ENCODE results near the gene GPR18.

Gene GPR18, protein sequence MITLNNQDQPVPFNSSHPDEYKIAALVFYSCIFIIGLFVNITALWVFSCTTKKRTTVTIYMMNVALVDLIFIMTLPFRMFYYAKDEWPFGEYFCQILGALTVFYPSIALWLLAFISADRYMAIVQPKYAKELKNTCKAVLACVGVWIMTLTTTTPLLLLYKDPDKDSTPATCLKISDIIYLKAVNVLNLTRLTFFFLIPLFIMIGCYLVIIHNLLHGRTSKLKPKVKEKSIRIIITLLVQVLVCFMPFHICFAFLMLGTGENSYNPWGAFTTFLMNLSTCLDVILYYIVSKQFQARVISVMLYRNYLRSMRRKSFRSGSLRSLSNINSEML

GRCh38 chr13:99258210-99258860, at the start of gene GPR18:
Gene GPR18, minus strand, starts transcription at chr13:99258379. Its CDS starts 2,507 bp downstream, at chr13:99255872.
- FAIRE-seq: no peak
- DNase-seq (ENCODE audit: low spot score): no peak

DNA sequence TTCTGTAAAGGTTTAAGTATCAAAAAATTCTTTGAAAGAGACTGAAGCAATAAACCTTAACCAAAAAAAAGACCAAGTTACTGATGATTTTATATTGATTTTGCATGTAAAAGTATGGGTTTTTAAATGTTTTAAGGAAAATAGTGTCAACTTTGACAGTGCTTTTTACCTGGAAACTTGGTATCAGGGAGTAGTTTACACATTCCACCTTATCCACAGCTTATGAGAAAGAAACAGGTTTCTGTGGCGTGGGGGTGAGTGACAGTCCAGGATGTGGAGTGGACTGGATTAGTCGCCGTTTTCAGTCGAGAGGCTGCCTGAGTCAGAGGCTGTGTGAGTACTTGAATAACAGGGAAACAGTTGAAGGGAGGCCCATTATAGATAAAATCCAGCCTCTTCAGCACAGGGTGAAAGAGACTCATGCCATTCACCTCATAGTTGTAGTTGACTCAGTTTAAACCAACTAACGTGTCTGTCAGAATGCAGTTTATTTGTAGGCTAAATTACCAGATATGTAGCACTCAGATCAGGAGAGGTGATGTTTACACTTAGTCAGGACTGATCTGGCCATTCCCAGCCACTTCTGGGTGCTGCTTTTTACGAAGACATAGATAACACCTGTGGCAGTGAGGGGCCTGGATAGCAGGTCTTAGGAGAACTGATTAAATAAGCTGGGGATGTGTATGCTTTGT, 49.6 kb upstream of the GPR18 start:
- FAIRE-seq: no peak
- DNase-seq (ENCODE audit: low spot score): no peak

DNA sequence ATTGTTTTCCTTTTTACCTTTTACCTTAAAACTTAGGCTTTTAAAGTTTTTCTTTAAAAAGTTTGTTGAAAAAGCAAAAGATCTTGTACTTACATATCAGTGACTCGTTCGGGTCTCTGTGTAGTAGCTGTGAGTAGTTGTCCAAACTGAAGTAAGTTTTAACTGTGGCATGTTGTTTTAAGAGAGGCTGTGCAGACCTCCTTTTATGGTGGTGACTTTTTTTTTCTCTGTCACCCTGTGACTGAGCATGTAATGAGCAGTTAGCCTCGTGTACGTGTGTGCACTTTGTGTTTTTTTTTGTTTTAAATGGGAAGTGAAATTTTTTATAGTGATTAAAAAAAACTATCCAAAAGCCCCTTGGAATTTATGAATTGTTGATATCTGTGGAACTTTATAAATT, 49.1 kb upstream of the GPR18 start, which contains the start of gene GPR183:
Gene GPR183 (minus strand): TSS at position 153 of the 400 bp plus-strand sequence. CDS start 11,254 bp downstream, outside the sequence.
- no peak for DNase-seq (ENCODE audit: low spot score)
- FAIRE-seq: no peak

- DNase-seq (ENCODE audit: low spot score) (no peak), FAIRE-seq (no peak)
Measured at GRCh38 chr13:99305566-99305965, 47.4 kb upstream of the GPR18 start.

- no peak for FAIRE-seq
- DNase-seq (ENCODE audit: low spot score): no peak
Measured at GRCh38 chr13:99305158-99305557, 47.0 kb upstream of the GPR18 start.

DNA sequence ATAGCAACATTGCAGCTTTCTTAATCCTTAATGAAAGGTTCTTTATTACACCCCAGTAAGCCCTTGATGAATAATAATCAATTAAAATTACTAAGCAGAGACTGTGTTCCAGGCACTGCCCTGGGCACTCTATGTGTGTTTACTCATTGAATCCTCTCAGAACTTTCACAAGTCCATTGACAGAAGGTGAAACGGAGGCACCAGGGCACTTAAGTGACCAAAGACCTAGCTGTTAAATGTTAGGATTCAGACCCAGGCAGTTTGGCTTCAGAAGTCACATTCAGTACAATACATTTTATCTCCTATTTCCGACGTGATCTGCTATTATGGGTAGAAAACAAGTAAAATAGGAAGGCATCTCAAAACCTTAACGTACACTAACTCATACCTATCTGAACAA, 46.4 kb upstream of the GPR18 start:
- FAIRE-seq: no peak
- DNase-seq (ENCODE audit: low spot score): no peak

DNA sequence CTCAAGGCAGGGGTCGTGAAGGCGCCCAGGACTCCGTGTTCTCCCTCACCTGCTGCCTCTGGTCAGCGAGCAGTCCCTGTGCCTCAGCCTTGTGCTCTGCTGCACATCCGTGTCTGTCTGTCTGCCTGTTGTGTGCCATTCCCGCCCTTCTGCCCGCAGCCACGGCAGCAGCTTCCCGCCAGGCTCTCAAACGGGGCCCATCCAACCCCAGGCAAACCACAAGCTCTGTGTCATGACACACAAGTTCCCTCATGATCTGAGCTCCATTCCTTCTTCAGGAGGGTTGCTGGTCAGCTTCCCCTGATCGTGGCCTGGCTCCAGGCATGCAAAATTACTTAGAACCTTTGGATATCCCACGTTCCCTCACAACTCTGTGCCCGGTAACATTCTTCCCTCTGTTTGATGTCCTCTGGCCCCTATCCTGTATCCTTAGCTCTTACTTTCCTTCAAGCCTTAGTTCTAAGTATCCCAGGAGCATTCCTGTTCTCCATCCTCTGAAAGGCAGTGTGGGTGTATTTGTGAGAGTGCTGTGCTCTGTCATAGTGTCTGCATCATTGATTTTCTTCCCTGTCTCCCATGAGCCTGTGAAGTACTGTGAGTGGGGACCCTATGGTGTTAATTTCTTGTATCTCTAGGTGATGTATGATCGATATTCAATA, 45.8 kb upstream of the GPR18 start:
- FAIRE-seq: no peak

DNA sequence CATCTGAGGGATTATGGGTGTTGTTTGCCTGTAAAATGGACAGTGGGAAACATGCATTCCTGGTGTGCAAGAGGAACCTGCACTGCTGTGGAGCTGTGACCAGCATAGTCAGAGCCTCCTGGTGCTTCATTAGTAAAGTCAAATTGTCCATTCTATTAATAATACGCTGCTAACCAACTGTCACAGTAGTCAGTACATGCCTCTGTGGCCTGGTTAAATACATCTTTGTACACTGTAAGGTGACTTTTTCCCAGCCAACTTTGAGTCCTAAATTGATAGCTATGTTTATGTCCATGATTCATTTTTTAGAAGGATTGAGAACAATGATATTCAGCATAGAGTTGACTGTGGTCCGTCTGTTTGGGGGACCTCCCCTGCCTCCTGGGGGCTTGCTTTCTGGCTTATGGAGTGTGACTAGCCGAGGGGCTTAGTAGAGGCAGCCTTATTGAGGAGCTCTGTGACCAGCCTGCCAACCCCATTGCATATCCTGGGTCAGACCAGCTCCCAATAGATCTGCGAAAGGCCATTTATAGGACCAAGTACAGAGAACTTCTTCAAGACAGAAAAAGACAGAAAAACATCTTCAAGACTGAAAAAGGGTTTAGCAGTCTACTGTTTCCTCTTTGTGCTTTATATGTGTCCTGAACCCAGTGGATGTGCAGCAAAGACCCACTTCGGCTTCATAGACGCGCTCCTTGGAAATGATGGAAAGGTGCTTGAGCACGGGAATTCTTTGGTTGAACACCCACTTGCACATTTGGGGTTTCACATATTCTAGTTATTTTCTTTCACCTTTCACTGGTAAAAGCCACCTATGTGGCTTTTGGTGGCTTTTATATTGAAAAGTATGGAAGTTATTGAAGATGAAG, 44.7 kb upstream of the GPR18 start:
- DNase-seq (ENCODE audit: low spot score): no peak
- FAIRE-seq: no peak

More for the DNA sequence above, 45.8 kb upstream of the GPR18 start:
- DNase-seq (ENCODE audit: low spot score): no peak

DNA sequence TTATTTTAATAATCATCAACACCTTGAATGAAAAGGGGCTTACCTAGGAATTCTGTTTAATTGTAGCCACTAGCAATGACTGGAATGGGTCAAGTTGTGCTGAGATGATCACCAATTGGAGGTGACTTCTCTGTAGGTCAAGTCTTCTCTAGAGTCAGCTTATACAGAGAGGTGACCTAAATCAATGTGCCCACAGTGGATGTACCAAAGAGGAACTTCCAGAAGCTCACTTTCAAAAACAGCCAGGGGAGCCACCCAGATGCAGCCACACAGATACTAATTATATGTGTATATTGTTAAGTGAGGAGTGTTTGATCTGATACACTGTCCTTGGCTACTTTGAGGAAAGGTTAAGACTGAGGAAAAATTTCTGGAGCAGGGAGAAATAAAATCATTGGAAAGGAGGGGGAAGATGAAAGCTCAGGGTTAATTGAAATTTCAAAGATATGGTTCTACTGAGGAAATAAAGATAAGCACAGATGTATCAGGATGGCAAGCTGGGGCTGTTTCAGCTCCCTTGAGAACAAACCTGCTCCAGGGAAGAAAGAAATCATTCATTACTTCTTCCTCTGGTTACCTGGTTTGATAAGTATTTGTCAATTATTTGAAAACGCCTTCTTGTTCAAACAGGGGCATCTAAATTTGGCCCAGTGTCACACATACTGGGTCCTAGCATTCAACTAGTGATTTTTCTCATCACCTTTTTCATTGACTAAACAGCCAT, 43.9 kb upstream of the GPR18 start:
- FAIRE-seq (no peak), DNase-seq (ENCODE audit: low spot score) (no peak)

DNA sequence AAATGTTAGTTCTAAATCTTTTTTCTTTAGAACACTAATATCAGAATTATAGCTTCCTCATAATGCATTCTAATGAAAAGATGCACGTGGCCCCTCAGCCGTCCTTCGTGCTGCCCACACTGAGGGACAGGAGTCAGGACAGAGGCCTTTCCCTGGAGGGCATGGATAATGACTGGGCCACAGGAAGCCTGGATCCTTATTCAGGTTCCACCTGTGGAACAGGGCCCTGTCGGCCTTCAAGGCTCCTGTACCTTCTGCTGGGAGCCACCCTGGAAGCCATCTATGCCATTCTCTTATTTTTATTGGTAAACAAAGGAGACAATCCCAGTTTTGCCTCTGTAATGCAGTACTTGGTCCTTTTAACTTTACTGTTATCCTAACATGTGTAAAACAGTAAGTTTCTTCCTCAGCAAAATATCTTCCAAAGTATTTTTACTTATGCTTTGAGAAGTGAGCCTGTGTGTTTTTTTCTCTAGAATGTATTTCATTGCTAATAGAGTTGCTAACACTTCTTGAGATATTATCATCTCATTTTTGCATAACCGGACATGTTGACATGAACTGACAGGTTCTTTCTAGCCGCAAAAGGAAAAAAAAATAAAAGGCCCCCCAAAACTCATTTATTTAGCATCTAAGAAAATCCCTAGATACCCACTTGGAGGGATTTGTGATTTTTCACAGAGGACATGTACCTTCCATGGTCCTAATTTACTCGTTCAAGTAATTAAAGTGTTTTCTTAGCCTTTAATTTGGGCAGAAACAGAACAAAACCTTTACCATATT, 43.1 kb upstream of the GPR18 start:
- no peak for FAIRE-seq
- no peak for DNase-seq (ENCODE audit: low spot score)

- FAIRE-seq: no peak
- no peak for DNase-seq (ENCODE audit: low spot score)
Measured at GRCh38 chr13:99299920-99300341, 41.8 kb upstream of the GPR18 start.

GRCh38 chr13:99299256-99299919, 41.2 kb upstream of the GPR18 start:
- no peak for DNase-seq (ENCODE audit: low spot score)
- FAIRE-seq: no peak

- DNase-seq (ENCODE audit: low spot score): no peak
- no peak for FAIRE-seq
Measured at GRCh38 chr13:99298056-99298455, 39.9 kb upstream of the GPR18 start.

- DNase-seq (ENCODE audit: low spot score): no peak
- FAIRE-seq: no peak
Measured at GRCh38 chr13:99297331-99297730, 39.2 kb upstream of the GPR18 start.

GRCh38 chr13:99296398-99296797, 38.2 kb upstream of the GPR18 start:
- DNase-seq (ENCODE audit: low spot score) (no peak), FAIRE-seq (no peak)

DNA sequence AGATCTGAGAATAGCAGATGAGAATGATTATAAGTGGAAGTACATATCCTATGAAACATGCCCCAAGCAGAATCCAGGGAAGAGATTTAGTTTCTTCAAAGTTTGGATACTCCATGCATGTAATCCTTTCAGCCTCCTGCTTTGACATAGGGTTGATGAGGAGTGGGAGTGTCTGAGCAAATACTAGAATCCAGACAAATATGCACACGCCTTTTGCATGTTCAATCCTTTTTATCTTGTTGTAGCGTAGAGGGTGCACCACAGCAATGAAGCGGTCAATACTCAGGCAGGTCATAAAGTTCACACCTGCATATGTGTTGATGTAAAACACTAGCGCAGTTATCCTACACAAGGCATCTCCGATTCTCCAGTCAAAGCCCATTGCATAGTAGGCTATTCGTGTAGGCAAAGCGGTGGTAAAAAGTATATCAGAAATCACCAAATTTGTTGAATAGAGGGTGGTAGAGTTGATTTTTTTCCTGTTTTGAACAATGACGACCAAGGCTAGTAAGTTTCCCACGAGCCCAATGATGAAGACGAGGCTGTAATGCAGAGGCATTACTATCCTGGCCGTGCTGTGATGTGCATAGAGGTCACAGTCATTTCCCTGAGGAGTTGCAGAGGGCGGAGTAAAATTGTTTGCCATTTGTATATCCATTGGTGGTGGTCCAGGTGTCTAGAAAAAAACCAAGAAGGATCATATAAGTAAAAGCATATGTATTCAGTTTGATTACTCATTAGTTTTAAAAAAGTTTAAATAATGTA, 37.5 kb upstream of the GPR18 start:
- FAIRE-seq (no peak), DNase-seq (ENCODE audit: low spot score) (no peak)

GRCh38 chr13:99294958-99295357, 36.8 kb upstream of the GPR18 start:
- FAIRE-seq (no peak), DNase-seq (ENCODE audit: low spot score) (no peak)

GRCh38 chr13:99294198-99294597, 36.0 kb upstream of the GPR18 start:
- DNase-seq (ENCODE audit: low spot score): no peak
- no peak for FAIRE-seq

Data from urothelium cell line (cell line).